Spleen (tissue), 11 donors: ENCODE results near the gene RPRD2. TPM values are rescaled to one million over a fixed set of nuclear protein-coding genes. Genes with fewer than 3 reads are reported as not detected.

Source experiments
- DNase-seq: peaks from one replicate; pipeline ENCODE4 v3.0.0-alpha.2; 2020
- H3K27ac ChIP-seq, 8 donors: fragments of 200-600 bp; sonication (generic) in 7 of 8; 1 replicate in 4 of 8; 2 replicates in 4 of 8; pipeline versions ENCODE4 v1.5.0 to v1.8.0; 2016 to 2021; ENCODE audit warnings: inconsistent platforms in 4 of 8, mild to moderate bottlenecking in 4 of 8, moderate library complexity in 1 of 8
- H3K27me3 ChIP-seq, 7 donors: fragments of 200-600 bp; sonication (generic) in 6 of 7; replicated peaks in 1 of 7; 1 replicate in 4 of 7; 2 replicates in 3 of 7; pipeline versions ENCODE4 v1.5.0 to v1.8.0; 2016 to 2021; ENCODE audit warnings: inconsistent platforms in 3 of 7, mild to moderate bottlenecking in 1 of 7
- H3K36me3 ChIP-seq, 6 donors: fragments of 200-600 bp; sonication (generic) in 5 of 6; 1 replicate in 4 of 6; 2 replicates in 2 of 6; pipeline versions ENCODE4 v1.5.0 to v1.8.0; 2016 to 2021; ENCODE audit warnings: inconsistent platforms in 2 of 6
- H3K4me1 ChIP-seq, 6 donors: fragments of 200-600 bp; sonication (generic) in 5 of 6; 1 replicate in 3 of 6; 2 replicates in 3 of 6; pipeline versions ENCODE4 v1.5.0 to v1.8.0; 2016 to 2021; ENCODE audit warnings: inconsistent platforms in 3 of 6
- H3K4me3 ChIP-seq, 8 donors: fragments of 200-600 bp; sonication (generic) in 7 of 8; 1 replicate in 4 of 8; 2 replicates in 4 of 8; pipeline versions ENCODE4 v1.5.0 to v1.8.0; 2016 to 2021; ENCODE audit warnings: inconsistent platforms in 4 of 8, mild to moderate bottlenecking in 4 of 8, moderate library complexity in 2 of 8
- H3K9me3 ChIP-seq, 8 donors: fragments of 200-600 bp; sonication (generic) in 7 of 8; 1 replicate in 4 of 8; 2 replicates in 4 of 8; pipeline versions ENCODE4 v1.5.0 to v1.8.0; 2016 to 2021; ENCODE audit warnings: inconsistent platforms in 4 of 8
- CTCF ChIP-seq, 11 experiments: fragments of 200-600 bp in 7 of 11; fragments of 450-650 bp in 4 of 11; sonication (generic) in 4 of 11; IDR thresholded peaks in 8 of 11; conservative IDR thresholded peaks in 3 of 11; 1 replicate in 7 of 11; 2 replicates in 4 of 11; pipeline versions ENCODE4 v1.4.0 to v1.8.0; 2016 to 2021; ENCODE audit warnings: antibody characterized with exemption in 11 of 11, inconsistent platforms in 4 of 11, mild to moderate bottlenecking in 1 of 11
- POLR2A ChIP-seq, 3 donors: fragments of 450-650 bp; IDR thresholded peaks; one replicate each; pipeline ENCODE4 v1.5.1; 2017; ENCODE audit warnings: antibody characterized with exemption in 3 of 3, mild to moderate bottlenecking in 1 of 3
- POLR2AphosphoS5 ChIP-seq, 3 donors: sonication (generic); formaldehyde crosslinking; IDR thresholded peaks; one replicate each; pipeline ENCODE4 v1.5.1; 2017; ENCODE audit warnings: antibody characterized with exemption in 3 of 3
- WGBS, 5 donors: extraction: QIAGEN DNeasy Blood & Tissue Kit in 3 of 5; methylation state at CpG; one replicate each; pipeline versions ENCODE4 v1.1.5 to v1.1.7; 2013 to 2018; 5-methylcytosine and 5-hydroxymethylcytosine counted together
- intact Hi-C: fragments of 100-400 bp; cut with DNase I; formaldehyde crosslinking; loops from one replicate; pipeline ENCODE4 v1.15.0; 2023; ENCODE audit warnings: low total_unique reads
- polyA plus RNA-seq, 3 donors: library from polyadenylated mRNA; stranded (reverse); fragments of 200-250 nt; gene quantifications; one replicate each; pipeline ENCODE4 v1.2.1, GENCODE V29; 2013
- total RNA-seq, 7 donors: library from RNA; depleted of rRNA in 3 of 7; stranded (reverse); fragments of >200 nt in 3 of 7; fragmentation: NEBNext Ultra II Directional in 4 of 7; extraction: Animal tissue kit (Norgen Biotek cat#: 25700) in 4 of 7; gene quantifications; one replicate each; pipeline versions ENCODE4 v1.1.0 to v1.2.1, GENCODE V29; 2016 to 2021
- donor health status: healthy with polysubstance abuse.
- donor health status: DM: no; HTN: no; CAD: no; lungs with moderate emphysema.
- donor health status: DM: no; HTN: no; CAD: no.
- donor health status: Bipolar disorder and iron deficiency.
- donor health status: healthy.
- donor health status: DM: no; HTN: no; CAD: no.
- donor health status: DM: yes; HTN: yes; CAD: no.

RPRD2 gene
- total and polyA plus RNA-seq, 10 donors = 3.8 to 42.4 (median 29.5) TPM

GRCh38 chr1:150414592-150414991 is 50.6 kb downstream of the RPRD2 start:
- intact Hi-C loops = no loop called here
- TF ChIP-seq CTCF (IDR thresholded peaks at IDR 0.05 in 8 of 11, conservative IDR thresholded peaks at IDR 0.05 in 3 of 11) (no peak), POLR2AphosphoS5 (IDR thresholded peaks at IDR 0.05) (no peak), POLR2A (IDR thresholded peaks at IDR 0.05) (no peak)
- WGBS, 5 donors = 93 to 97% (median 95%) methylated on average over 4 of the region's 4 CpGs

GRCh38 chr1:150415800-150416199 is 51.9 kb downstream of the RPRD2 start:
- Histone ChIP-seq H3K27me3 (no peaks in the 10 kb centered on the region), H3K4me1 (peaks cover 0 to 54% (median 4%) of the 10 kb centered on the region in 6 donors), H3K36me3 (peaks cover 0 to 41% (median 22%) of the 10 kb centered on the region in 6 donors), H3K4me3 (no peak overlapping the region), H3K9me3 (no peaks in the 10 kb centered on the region), H3K27ac (no peak overlapping the region)
- intact Hi-C loops = no loop called here
- WGBS, 5 donors = 78 to 88% (median 83%) methylated on average over 3 of the region's 3 CpGs
- DNase-seq = no peak
- TF ChIP-seq POLR2AphosphoS5 (IDR thresholded peaks at IDR 0.05) (no peak), CTCF (IDR thresholded peaks at IDR 0.05 in 8 of 11, conservative IDR thresholded peaks at IDR 0.05 in 3 of 11) (no peak), POLR2A (IDR thresholded peaks at IDR 0.05) (no peak)

More at GRCh38 chr1:150414592-150414991, 50.6 kb downstream of the RPRD2 start:
- H3K36me3 ChIP-seq = peaks cover 0 to 29% (median 17%) of the 10 kb centered on the region in 6 donors
- H3K9me3 ChIP-seq = no peaks in the 10 kb centered on the region
- H3K27me3 ChIP-seq = no peaks in the 10 kb centered on the region
- H3K27ac ChIP-seq = no peak overlapping the region
- no peak for DNase-seq
- no peak overlapping the region for H3K4me3 ChIP-seq
- H3K4me1 ChIP-seq = peaks cover 0 to 62% (median 13%) of the 10 kb centered on the region in 6 donors

GRCh38 chr1:150420560-150421265 is 56.8 kb downstream of the RPRD2 start:
- no peak overlapping the region for H3K4me3 ChIP-seq
- no peak for DNase-seq
- H3K9me3 ChIP-seq = no peaks in the 10 kb centered on the region
- TF ChIP-seq CTCF (IDR thresholded peaks at IDR 0.05 in 8 of 11, conservative IDR thresholded peaks at IDR 0.05 in 3 of 11) (no peak), POLR2AphosphoS5 (IDR thresholded peaks at IDR 0.05) (no peak), POLR2A (IDR thresholded peaks at IDR 0.05) (no peak)
- H3K27me3 ChIP-seq = no peaks in the 10 kb centered on the region
- H3K27ac ChIP-seq = no peak overlapping the region
- peaks cover 0 to 71% (median 22%) of the 10 kb centered on the region in 6 donors for H3K36me3 ChIP-seq
- peaks cover 0 to 28% (median 4%) of the 10 kb centered on the region in 6 donors for H3K4me1 ChIP-seq
- 92 to 96% (median 92%) methylated on average over 5 of the region's 5 CpGs for WGBS, 5 donors
- intact Hi-C loops = no loop called here

- TF ChIP-seq POLR2AphosphoS5 (IDR thresholded peaks at IDR 0.05) = no peak
- no peak for TF ChIP-seq POLR2A (IDR thresholded peaks at IDR 0.05)
- no peak for TF ChIP-seq CTCF (IDR thresholded peaks at IDR 0.05 in 8 of 11, conservative IDR thresholded peaks at IDR 0.05 in 3 of 11)
- Histone ChIP-seq H3K27me3 (no peaks in the 10 kb centered on the region), H3K27ac (no peak overlapping the region), H3K9me3 (no peaks in the 10 kb centered on the region), H3K4me3 (no peak overlapping the region), H3K36me3 (peaks cover 0 to 68% (median 21%) of the 10 kb centered on the region in 6 donors), H3K4me1 (peaks cover 0 to 16% (median 4%) of the 10 kb centered on the region in 6 donors)
- no peak for DNase-seq
- WGBS, 5 donors = 96 to 98% (median 97%) methylated on average over 2 of the region's 2 CpGs
- intact Hi-C loops = no loop called here
Measured at GRCh38 chr1:150422541-150422940, 58.6 kb downstream of the RPRD2 start.
